H1 (cell line): ENCODE results near the gene ATP6V0A4. TPM values are rescaled to one million over a fixed set of nuclear protein-coding genes. Genes with fewer than 3 reads are reported as not detected.

Experiments
- CHD7 ChIP-seq: fragments of 300-600 bp; sonication (generic); IDR thresholded peaks from 2 replicates; pipeline ENCODE4 v1.7.1; 2012; ENCODE audit warnings: low read length, moderate library complexity, mild to moderate bottlenecking, inconsistent platforms; ENCODE audit not compliant: insufficient replicate concordance
- POLR2A ChIP-seq, 2 experiments: IDR thresholded peaks; 1 replicate in 1 of 2; 2 replicates in 1 of 2; pipeline ENCODE4 v1.6.1; 2011; ENCODE audit warnings: low read depth in 2 of 2, low read length in 2 of 2, mild to moderate bottlenecking in 2 of 2; ENCODE audit errors: control extremely low read depth in 1 of 2
- SIX5 ChIP-seq: IDR thresholded peaks from 2 replicates; pipeline ENCODE4 v1.6.1; 2011; ENCODE audit warnings: mild to moderate bottlenecking, low read depth, low read length
- polyA plus RNA-seq, 7 experiments: library from polyadenylated mRNA; depleted of rRNA in 3 of 7; stranded (reverse) in 5 of 7; unstranded in 2 of 7; fragments of >200 nt in 5 of 7; fragments of 200-250 nt in 2 of 7; gene quantifications; 1 replicate in 5 of 7; 2 replicates in 1 of 7; 4 replicates in 1 of 7; pipeline versions ENCODE4 v1.2.1 to v1.2.3, GENCODE V29; 2011 to 2013; ENCODE audit warnings: missing spikeins in 2 of 7, mixed read lengths in 2 of 7
- total RNA-seq: library from RNA; stranded (reverse); fragmentation: NEBNext Ultra II Directional; extraction: Animal tissue kit (Norgen Biotek cat#: 25700); gene quantifications from 2 replicates; pipeline ENCODE4 v1.2.1, GENCODE V29; 2021

ATP6V0A4 gene
- total and polyA plus RNA-seq, 2 of the 8 experiments (the other 6 are each of a cell fraction or from before 2014, with no cell fraction given) = 0.47 to 1.6 TPM

- TF ChIP-seq CHD7 = no peak
- TF ChIP-seq SIX5 = no peak
- no peak for TF ChIP-seq POLR2A (IDR thresholded peaks at IDR 0.05; ENCODE audit: control extremely low read depth in 1 of 2, low read depth in 2 of 2, low read length in 2 of 2)
These were observed 135.0 kb downstream of the ATP6V0A4 start (continued) for GRCh38 chr7:138662991-138663320.
